GM21381 (cell line): ENCODE results near the gene P2RY11.

Experiments
- ATAC-seq: cut with Tn5 transposase; IDR thresholded peaks from one replicate; pipeline ENCODE4 v1.9.1; 2021; ENCODE audit warnings: mild to moderate bottlenecking, moderate library complexity; ENCODE audit not compliant: unreplicated experiment

P2RY11 gene

DNA sequence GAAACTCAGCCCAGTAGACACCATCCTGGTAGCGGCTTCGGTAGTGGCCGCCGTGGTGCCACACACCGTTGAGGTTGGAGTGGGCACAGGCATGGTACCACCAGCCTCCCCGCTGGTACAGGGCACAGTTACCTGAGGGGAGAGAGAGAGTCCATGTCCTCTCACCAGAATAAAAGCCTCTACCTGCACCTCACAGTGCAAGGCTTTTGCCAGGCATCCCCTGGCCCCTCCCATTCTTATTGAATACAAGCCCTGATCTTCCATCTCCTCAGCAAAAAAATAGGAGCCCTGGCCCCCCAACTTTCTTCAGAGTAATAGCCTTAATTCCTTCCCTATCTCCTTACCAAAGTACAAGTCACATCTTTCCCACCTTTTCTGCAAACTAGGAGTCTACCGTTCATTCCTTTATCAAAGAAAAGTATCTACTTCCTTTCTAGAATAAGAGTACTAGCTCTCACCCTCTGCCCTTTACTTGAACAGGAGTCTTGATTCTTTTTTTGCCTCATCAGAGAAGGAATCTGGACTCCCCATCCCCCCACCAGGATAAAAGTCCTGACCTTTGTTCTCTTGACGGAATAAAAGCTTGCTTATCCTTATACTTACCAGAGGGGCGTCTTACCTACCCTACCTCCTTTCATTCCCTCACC, 18.7 kb upstream of the P2RY11 start:
- ATAC-seq = no peak

DNA sequence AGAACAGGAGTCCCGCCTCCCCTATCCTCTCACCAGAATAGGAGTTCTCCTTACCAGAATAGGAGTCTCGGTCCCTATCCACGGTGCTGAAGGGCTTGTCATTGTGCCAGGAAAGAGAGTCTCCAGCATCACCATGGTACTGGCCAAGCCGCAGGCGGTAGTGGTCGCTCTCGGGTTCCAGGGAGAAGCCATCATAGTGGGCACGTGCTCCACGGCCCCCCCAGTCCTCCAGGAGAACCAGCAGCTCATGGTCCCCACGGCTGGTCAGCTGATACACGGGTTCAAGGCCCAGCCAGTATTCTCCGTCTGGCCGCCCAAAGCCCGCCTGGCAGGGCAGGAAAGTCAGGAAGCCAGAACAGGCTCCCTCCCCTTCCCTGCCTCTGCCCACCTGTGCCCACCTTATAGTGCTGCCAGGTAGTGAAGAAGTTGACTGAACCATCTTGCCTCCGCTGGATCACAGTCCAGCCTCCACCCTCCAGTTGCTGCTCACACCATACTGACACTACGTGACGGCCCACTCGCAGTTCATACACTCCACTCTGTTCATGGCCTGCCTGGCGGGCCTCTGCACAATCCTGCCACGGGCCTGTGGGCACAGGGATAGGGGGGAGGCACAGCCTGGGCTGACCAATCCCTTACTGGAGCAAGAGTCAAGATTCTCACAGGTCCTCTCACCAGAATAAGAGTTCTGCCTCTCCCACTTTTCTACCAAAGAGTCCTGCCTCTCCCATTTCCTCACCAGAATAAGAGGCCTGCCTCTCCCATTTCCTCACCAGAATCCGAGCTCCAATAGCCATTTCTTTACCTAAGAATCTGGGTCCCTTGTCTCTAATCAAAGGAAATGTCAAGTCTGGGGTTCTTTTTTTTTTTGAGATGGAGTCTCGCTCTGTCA, 18.0 kb upstream of the P2RY11 start:
- no peak for ATAC-seq

DNA sequence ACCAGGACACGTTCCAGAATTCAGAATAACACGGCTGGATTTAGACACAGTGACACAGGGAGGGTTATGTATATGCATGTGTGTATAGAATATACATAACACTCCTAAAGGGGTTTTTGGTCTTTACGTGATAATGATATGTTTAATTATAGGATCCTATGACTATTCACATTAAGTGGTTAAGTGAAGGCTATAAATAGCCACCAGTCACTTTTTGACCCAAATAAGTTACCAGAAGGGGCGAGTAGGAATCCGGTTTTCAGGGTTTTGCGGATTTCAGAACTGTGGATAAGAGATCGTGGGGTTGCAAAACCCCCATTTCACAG, 15.9 kb upstream of the P2RY11 start:
- no peak for ATAC-seq

DNA sequence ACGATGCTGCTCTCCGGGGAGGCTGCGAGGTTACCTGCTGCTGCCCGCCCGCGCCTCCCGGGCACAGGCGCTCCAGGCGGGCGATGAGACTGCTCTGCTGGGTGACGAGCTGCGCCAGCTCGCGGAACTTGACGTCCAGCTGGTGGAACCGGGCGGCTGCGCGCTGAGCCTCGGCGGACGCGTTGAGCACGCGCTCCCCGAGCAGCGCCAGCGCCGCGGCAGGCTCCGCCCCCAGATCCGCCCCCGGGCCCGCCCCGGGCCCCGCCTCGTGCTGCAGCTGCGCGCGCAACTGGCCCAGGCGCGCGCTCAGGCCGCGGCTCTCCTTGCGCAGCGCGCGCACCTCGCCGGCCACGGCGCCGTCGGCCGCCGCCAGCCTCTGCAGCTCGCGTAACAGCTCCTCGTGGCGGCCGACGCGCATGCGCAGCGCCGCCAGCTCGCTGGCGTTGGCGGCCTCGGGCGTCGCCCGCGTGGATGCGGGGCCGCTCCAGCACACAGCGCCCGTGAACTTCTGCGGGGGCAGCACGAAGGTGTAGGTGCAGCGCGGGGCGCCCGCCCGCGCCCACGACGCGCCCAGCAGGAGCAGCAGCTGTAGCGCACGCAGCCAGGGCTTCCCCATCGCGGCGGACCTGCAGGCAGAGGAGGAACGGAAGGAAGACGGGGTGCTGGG, 15.4 kb upstream of the P2RY11 start:
- peak; percentile 78 for ATAC-seq

DNA sequence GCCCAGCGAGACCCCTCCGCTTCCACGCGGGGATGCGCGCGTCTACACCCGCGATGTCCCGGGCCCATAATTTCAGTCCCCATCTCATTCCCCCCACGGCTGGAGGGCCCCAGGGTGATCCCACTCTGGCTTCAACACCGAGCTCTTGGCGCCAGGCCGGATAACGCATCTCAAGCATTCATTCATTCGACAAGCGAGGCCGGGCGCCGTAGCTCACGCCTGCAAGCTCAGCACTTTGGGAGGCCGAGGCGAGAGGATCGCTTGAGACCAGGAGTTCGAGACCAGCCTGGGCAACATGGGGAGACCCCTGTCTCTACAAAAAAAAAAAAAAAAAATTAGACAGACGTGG, 14.9 kb upstream of the P2RY11 start:
- ATAC-seq = no peak

DNA sequence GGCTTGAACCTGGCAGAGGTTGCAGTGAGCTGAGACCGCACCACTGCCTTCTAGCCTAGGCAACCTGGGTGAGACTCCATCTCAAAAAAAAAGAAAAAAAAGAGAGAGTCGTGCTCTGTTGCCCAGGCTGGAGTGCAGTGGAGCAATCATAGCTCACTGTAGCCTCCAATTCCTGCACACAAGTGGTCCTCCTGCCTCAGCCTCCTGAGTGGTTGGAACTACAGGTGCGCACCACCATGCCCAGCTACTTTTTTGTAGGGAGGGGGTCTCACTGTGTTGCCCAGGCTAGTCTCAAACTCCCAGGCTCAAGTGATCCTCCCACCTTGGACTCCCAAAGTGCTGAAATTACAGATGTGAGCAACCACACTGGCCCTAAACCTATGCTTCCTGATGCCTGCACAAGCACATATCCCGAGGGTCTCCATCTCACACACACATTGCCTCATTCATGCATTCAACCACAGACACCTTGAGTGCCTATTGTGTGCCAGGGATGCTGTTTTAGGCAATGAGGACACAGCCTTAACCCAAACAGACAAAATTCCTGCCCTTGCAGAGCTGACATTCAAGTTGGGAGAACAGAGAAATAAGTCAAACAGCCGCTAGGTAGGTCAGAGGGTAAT, 11.2 kb upstream of the P2RY11 start:
- no peak for ATAC-seq

DNA sequence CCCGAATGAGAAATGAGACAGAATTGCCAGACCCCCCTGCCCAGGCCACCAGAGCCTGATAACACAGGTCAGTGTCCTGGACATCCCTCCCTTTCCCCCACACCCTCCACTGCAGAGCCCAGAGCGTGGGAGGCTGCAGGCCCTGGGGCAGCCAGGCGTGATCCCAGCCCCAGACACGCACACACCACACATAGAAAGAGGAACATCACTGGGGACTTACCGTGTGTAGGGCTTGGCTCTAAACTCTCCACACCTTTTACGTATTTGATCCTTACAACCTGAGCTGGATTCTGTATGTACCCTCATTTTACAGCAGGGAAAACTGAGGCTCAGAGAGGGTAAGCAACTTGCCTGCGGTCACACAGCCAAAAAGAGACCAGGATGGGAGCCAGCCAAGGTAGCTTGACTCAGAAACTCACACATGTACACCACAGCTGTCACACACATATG, 8.7 kb upstream of the P2RY11 start:
- ATAC-seq = peak; percentile 28

DNA sequence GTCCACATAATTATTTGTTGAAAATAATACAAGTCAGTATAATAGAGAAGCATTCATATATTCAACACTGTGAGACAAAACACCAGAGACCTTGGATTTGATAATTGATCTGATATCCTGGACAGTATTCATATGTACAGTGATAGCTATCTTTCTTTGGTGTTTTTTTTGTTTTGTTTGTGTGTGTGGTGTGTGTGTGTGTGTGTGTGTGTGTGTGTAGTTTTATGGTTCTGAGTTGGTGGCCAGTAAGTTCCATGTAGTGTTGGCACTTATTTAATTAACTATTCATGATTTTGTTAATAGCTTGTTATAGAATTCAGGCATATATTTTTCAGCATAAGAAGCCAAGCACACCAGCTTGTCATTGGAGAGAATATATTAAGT, 7.4 kb upstream of the P2RY11 start:
- no peak for ATAC-seq

DNA sequence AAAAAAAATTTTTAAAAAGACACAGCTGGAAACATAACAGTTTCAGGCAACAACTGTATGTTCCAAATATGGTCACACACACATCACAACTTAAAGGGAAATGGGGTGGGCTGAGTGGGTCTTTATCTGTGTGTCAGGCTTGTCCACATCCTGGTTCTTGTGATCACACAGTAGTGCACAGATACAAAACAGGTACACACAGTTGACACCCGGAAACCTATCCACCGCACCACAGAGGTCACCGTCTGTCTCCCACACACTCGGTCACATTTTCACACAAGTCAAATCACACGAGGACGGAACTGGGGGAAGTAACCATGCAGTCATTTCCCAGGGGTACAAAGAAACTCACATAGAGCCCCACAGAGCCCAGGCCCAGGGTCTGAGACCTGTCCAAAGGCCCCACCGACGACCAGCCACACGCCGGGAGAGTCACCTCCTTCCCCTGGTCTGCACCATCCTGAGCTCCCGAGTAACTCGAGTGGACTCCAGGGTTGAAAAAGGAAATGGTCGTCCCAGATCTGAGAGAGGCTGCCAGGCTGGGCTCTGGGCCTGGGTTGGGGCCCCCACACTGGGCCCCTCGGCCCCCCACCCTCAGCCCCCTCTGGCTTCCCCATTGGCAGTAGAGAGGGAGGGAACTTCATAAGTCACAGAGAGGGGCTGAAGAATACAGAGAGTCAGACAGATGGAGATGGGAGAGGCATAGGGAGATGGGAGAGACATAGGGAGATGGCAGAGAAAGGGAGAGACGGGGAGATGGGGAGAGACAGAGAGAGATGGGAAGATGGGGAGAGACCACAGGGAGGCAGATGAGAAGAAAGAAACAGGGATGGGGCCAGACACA, 6.6 kb upstream of the P2RY11 start:
- ATAC-seq = peak; percentile 36

DNA sequence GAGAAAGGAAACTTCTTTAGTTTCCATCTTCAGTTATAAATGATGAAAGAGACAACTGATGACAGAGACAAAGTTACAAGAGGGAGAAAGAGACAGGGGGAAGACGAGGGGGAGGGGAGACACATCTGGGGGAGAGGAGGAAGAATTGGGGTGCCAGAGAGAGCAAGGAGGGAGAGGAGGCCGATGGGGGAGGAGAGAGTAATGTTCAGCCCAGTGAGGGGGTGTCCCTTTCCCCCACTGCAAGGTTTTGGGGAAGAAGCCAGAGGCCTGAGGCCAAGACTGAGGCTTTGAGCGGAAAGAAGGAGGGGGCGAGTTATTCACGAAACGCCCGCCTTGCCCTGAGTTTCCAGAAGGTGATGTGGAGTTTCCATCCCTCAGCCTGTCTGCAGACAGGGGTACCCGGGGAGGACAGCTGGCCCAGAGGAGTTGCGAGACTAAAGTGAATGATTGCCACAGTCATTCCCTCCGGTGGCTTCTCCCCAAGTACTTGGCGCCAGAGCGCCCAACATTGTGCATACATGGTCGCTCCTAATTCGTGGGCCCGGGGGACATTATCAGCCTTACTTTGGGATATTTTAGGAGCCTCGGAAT, 5.9 kb upstream of the P2RY11 start:
- ATAC-seq = peak; percentile 16

DNA sequence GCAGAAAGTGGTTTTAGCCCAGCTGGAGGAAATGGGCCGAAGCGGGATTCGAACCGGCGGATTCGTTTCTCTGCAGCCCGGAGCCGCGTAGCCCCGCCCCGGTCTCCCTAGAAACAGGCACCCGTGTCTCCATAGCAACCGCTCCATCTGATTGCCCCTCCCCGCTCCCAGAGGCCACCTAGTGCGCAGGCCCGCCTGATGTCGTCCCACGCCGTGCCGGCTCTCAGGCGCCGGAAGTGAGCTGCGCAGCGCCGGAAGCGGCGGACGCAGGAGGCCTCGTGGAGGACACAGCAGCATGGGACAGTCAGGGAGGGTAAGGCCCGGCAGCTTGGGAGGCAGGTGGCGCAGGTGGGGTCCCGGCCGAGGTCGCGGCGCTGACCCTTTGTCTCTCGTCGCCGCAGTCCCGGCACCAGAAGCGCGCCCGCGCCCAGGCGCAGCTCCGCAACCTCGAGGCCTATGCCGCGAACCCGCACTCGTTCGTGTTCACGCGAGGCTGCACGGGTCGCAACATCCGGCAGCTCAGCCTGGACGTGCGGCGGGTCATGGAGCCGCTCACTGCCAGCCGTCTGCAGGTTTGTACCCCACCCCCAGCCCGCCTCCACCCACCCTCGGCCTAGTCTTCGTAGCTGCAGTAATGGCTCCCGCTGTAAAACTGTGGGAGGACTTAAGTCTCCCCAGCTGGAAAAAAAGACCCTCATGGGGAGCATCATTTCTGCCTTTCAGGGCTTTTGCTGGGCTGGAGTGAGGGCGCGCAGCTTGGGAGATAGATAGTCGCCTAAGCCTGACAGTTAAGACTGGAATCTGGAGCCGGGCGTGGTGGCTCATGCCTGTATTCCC, 5.2 kb upstream of the P2RY11 start, which contains the start of gene PPAN:
Gene PPAN, plus strand, starts transcription at position 263 of the 837 bp plus-strand sequence. Its CDS starts 33 bp downstream, at position 296.
- peak; percentile 44 for ATAC-seq

DNA sequence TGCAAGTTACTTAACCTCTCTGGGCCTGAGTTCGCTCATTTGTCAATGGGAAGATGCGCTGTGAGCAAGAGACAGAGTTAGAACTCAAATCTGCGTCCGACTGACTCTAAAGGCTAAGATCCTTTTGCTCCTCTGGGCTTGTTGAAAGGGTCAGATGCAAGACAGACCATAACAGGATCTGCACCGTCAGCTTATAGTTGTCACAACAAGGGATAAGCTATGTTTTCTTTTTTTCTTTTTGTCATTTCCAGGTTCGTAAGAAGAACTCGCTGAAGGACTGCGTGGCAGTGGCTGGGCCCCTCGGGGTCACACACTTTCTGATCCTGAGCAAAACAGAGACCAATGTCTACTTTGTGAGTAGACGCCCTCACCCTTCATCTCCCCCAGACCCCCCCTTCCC, 4.2 kb upstream of the P2RY11 start:
- no peak for ATAC-seq

DNA sequence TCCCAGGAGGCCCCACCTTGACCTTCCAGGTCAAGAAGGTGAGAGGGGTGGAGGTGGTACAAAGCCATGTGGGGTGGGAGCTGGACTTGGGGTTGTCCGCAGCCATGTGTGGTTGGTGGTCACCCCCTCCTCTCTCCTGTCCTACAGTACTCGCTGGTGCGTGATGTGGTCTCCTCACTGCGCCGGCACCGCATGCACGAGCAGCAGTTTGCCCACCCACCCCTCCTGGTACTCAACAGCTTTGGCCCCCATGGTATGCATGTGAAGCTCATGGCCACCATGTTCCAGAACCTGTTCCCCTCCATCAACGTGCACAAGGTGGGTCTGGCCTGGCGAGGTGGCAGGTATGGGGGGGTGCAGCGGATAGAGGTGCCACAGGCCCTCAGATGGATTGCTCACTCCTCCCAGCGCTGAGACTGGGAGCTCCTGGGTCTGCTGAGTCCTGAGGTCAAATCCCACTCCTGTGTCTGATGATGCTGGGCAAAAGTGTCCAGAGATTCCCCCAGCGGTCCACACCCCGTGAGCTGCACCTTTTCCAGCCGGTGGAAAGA, 3.6 kb upstream of the P2RY11 start:
- ATAC-seq = no peak

DNA sequence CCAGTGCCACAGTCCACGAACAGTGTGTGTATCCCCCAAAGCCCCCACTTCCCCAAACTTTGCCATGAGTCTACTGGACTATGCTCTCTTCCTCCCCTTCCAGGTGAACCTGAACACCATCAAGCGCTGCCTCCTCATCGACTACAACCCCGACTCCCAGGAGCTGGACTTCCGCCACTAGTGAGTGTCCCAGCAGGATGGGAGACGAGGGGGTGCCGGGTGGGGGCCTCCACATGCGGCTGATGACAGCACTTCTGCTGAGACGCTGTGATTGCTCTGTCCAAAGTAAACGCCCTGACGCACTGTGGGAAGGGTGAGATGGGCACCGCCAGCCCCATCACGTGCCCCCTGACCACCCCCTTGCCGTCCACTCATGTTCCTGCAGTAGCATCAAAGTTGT, 2.0 kb upstream of the P2RY11 start:
- no peak for ATAC-seq

DNA sequence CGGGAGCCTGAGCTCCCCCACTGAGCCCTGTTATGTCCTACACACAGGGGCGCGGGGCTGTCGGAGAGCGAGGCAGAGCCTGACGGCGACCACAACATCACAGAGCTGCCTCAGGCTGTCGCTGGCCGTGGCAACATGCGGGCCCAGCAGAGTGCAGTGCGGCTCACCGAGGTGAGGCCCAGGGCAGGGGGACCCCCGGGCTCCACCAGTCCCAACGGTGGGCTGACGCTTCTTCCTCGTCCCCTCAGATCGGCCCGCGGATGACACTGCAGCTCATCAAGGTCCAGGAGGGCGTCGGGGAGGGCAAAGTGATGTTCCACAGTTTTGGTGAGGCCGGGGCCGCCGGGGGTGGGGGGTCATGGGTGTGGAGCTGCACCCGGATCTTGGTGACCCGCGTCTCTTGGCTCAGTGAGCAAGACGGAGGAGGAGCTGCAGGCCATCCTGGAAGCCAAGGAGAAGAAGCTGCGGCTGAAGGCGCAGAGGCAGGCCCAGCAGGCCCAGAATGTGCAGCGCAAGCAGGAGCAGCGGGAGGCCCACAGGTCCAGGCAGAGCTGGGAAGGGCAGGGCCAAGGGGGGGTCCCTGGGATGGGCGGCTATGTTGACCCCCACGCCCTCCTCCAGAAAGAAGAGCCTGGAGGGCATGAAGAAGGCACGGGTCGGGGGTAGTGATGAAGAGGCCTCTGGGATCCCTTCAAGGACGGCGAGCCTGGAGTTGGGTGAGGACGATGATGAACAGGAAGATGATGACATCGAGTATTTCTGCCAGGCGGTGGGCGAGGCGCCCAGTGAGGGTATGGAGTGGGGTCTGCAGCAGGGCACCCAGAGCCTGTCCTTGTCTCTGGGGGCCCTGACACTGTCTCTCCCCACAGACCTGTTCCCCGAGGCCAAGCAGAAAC, 1.2 kb upstream of the P2RY11 start:
- no peak for ATAC-seq

DNA sequence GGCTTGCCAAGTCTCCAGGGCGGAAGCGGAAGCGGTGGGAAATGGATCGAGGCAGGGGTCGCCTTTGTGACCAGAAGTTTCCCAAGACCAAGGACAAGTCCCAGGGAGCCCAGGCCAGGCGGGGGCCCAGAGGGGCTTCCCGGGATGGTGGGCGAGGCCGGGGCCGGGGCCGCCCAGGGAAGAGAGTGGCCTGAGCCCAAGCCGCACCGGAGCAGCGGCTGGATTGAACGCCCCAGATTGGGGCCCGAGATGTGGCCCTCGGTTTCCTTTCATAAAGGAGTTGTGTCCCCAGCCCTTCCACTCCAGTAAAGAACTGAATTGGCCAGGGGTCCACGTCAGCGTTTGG, 548 bp upstream of the P2RY11 start:
- no peak for ATAC-seq

DNA sequence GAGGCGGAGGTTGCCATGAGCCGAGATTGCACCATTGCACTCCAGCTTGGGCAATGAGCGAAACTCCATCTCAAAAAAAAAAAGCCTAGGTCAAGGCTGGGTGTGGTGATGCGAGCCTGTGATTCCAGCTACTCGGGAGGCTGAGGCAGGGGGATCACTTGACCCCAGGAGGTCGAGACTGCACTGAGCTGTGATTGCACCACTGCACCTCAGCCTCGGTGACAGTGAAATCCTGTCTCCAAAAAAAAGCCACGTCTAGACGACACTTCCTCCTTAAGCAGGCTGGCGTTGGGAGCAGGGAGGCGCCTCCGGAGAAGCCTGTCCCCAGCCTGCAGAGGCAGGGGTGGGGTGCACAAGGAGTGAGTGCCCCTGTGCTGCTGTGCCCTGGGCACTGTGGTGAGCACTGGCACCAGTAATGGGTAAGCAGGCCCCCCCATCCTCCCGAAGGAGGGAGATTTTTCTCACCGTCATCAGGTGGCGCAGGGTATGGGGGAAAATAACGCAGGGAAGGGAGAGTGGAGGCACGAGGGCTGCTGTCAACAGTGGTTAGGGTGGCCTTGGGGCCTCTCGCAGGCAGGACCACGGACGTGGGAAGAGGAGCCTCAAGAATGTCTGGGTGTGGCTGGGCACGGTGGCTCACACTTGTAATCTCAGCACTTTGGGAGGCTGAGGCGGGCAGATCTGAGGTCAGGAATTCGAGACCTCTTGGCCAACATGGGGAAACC, 706 bp downstream of the P2RY11 start:
- no peak for ATAC-seq
